Esophagus mucosa (tissue), 1 donor: Measurements from ENCODE around the gene GMNN. TPM values are rescaled to one million over a fixed set of nuclear protein-coding genes. Genes with fewer than 3 reads are reported as not detected.

Experiments
- ATAC-seq: fragments of 200-7000 bp; cut with Tn5 transposase; one replicate; pipeline ENCODE4 v1.9.1; 2020
- total RNA-seq: library from RNA; stranded (reverse); gene quantifications from one replicate; pipeline ENCODE4 v1.2.4, GENCODE V29; 2023
- donor health status: DM: yes; HTN: yes; CAD: no.

Gene GMNN
- total RNA-seq, 1 donor from 2014 or later: 14.9 TPM

DNA sequence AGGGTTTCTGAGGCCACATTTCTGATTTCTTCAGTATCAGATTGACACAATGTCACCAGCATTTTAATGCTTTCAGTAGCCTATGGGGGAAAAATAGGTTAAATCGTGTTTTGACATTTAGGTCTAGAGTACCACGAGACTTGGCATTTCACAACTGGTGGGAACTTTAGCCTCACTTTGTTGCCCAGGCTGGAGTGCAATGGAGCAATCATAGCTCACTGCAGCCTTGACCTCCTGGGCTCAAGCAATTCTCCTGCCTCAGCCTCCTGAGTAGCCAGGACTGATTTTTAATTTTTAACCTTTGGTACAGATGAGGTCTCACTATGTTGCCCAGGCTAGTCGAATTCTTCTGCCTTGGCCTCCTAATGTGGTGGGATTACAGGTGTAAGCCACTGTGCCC lies 35.0 kb downstream of the GMNN start:
- no peak for ATAC-seq

GRCh38 chr6:24818346-24818745 lies 43.6 kb downstream of the GMNN start:
- no peak for ATAC-seq

DNA sequence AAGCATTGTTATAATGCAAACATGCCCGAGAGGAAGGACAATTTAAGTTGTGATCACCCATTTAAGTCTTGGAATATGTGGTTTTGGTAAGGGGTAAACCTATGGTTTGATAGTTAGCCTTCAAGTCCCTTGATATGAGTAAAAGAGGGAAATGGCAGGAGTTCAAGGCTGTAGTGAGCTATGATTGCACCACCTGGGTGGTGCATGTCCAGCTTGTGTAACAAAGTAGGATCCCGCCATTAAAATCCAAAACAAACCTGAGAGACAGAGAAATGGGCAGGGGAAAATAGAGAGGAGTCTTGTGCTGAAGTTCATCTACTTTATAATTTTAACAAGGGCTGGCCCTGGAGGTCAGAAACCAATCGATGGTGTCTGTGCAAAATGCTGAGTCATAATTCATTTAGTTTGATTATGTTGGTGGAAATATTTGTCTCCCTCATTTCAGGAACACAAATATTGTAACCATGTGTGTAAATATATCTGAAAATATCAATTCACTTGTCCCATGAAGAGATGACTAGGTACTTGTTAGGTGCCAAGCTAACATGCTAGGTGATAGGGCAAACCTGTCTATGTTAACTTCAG lies 47.2 kb downstream of the GMNN start:
- no peak for ATAC-seq

GRCh38 chr6:24822696-24823095 lies 48.0 kb downstream of the GMNN start:
- ATAC-seq: peak; percentile 69

DNA sequence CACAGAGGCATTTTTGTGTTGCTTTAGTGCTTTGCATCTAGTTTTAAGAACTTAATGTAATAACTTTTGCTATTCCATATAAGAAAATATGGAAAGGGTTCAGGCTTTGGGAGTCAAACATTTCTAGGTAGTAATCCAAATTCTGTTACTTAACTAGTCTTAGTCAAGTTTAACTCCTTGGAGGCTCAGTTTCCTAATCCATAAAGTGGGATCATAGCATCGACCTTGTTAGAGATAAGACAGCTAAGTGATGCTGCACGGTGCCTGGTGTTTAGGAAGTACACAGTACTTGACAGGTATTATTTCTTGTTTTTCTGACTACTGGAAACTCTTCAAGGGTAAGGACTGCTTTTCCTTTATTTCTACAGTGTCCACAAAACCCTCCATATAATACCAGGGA lies 48.4 kb downstream of the GMNN start:
- no peak for ATAC-seq

GRCh38 chr6:24824142-24824938 lies 49.6 kb downstream of the GMNN start:
- no peak for ATAC-seq

DNA sequence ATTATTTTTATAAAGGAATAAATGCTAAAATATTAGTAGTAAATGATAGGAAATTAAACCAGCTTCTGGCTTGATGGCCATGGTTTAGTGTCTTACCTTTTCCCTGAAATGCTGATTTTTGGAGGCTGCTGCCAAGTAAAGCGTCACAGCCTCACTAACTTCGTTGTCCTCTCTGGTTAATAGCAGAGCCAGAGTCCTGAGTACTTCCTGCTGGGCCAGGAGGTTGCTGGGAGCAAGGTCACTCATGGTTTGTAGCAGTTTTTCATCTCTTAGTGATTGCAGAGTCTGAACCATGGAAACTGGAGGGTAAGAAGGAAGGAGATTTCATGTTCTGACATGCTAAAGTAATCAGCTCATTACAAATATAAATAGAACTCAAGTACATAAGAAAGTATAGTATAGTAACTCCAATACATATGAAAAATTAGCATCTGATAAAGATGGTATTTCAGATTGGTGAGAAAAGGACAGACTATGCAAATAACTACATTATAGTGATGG lies 50.4 kb downstream of the GMNN start:
- no peak for ATAC-seq

- peak; percentile 77 for ATAC-seq
These were observed 52.4 kb downstream of the GMNN start for GRCh38 chr6:24827162-24827561.

- no peak for ATAC-seq
These were observed 53.2 kb downstream of the GMNN start for GRCh38 chr6:24827970-24828369.

DNA sequence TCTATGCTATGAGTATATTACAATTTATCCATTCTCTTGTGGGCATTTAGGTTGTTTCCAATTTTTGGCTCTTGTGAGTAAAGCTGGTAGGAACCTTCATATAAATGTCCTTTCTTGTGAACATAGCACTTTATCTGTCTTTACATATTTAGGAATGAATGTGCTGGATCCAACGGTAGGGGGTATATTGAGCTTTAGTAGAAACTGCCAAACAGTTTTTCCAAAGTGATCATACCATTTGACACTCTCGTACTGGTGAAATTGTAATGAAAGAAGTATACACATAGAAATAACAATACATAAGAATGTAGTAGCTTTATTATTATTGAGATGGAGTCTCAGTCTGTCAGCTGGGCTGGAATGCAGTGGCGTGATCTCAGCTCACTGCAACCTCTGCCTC lies 54.9 kb downstream of the GMNN start:
- ATAC-seq: no peak

DNA sequence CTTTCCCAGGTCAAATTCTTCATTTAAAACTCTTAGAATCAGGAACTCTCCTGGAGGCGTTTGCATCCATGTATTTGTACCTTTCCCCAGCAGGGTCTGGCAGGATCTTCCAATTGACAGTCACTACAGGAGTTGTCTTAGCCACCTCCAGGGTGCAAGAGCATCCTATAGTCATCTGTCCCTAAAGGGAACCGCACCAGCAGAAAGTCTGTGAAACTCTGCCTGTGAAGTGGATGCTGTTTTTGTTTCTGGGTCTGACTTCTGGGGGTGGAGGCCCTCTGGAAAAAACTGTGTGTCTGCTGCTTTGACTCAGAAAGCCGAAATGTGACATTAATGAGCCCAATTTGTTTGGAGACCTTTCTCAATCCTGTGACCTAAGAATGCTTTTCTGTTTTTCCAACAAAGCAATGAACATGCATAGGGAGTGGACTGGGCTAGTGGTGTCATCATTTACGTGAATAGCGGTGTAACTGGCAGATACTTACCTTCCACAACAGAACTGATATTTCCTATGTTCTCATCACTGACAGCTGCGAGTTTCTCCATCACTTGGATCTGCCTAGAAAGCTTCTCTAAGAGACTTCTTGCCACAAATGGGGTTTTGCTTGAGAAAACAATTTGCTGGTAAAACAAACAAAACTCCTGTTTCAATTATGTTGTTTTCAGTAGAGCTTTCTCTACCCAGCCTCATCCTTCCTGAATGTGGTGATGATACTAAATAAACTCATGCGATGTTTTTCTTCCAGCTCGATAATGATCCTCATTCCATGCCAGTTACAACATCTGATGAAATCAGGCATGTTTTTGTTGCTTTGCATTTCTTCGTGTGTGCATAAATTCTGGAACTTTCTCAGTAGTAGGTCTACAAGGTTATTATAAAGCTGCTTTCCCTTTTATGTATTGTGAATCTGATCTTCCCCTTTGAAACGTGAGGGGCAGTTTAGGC lies 57.3 kb downstream of the GMNN start:
- no peak for ATAC-seq

DNA sequence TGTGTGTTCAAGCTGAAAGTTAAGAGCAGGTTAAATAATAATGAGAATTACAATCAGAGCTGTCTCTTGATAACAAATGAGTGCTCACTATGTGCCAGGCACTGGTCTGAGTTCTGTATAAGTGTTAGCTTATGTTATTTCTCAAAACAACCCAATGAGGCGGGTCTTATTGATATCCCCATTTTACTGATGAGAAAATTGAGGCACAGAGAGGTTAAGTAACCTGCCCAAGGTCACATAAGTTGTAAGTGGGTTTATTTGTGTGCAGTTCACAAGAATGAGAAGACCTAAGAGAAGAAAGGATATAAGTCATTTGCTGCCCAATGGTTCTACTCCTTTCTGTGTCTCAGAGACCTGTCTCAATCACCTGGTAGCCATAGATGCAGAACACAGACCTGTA lies 58.1 kb downstream of the GMNN start:
- ATAC-seq: no peak

GRCh38 chr6:24833711-24834386 lies 59.1 kb downstream of the GMNN start:
- no peak for ATAC-seq

Other genes with a start within 250 kb of the GMNN start
- gene KIAA0319, start 128.7 kb upstream of the GMNN start, total RNA-seq: not detected
- 16.1 TPM for gene TDP2, start 108.0 kb upstream of the GMNN start, total RNA-seq
- gene ACOT13, start 107.9 kb upstream of the GMNN start, total RNA-seq: 11.2 TPM
- 63.0 TPM for gene C6orf62, start 55.8 kb upstream of the GMNN start, total RNA-seq
- gene ARMH2, start 24.0 kb downstream of the GMNN start, total RNA-seq: not detected
- gene RIPOR2, start 161.0 kb downstream of the GMNN start, total RNA-seq: 2.1 TPM